Dendritic cell treated with granulocyte-macrophage colony-stimulating factor and Interleukin-4, amounts not matched to agents 40 ng/mL and 50 ng/mL, for 4 days (primary cell): ENCODE results near the gene DPP10.

Experiments used
- H3K27ac Mint-ChIP-seq: one replicate; pipeline ENCODE4 v1.8.0; 2022; ENCODE audit warnings: mild to moderate bottlenecking, mixed read lengths
- H3K27me3 Mint-ChIP-seq: one replicate; pipeline ENCODE4 v1.8.0; 2022; ENCODE audit warnings: mild to moderate bottlenecking, mixed read lengths
- H3K36me3 Mint-ChIP-seq: one replicate; pipeline ENCODE4 v1.8.0; 2022; ENCODE audit warnings: low read depth, mixed read lengths
- H3K4me1 Mint-ChIP-seq: one replicate; pipeline ENCODE4 v1.8.0; 2022; ENCODE audit warnings: low read depth, mixed read lengths
- H3K4me3 Mint-ChIP-seq: one replicate; pipeline ENCODE4 v1.8.0; 2022; ENCODE audit warnings: mild to moderate bottlenecking, moderate library complexity, mixed read lengths
- H3K9me3 Mint-ChIP-seq: one replicate; pipeline ENCODE4 v1.8.0; 2022; ENCODE audit warnings: mixed read lengths
- intact Hi-C: fragments of 100-400 bp; cut with micrococcal nuclease; formaldehyde crosslinking; loops from one replicate; pipeline ENCODE4 v1.15.0; 2022

DPP10 gene

DNA sequence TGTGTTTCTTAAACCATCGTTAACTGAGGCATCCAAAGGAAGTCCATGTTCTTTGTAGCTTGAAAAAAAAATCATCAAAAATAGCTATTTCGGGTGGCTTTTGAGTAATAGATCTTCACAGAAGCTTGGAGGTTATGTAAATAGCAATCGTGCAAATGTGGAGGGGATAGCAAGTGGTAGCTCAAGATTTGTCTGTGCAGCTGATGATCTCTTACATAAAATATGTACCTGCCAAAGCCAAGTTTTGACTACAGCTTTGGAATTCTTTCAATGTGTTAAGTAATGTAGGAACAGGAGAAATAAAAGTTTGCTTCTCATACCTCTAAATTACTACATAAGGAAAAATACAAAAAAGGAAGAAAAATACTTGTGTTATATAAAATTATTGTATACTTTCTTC lies 1432.0 kb downstream of the DPP10 start:
- Mint-ChIP-seq H3K27ac (no peak overlapping the region), H3K27me3 (no peaks in the 10 kb centered on the region), H3K36me3 (no peaks in the 10 kb centered on the region), H3K9me3 (peaks cover 6% of the 10 kb centered on the region), H3K4me3 (no peak overlapping the region), H3K4me1 (no peaks in the 10 kb centered on the region)
- intact Hi-C loops: no loop called here

GRCh38 chr2:115880558-115880957 lies 1438.1 kb downstream of the DPP10 start:
- no peaks in the 10 kb centered on the region for H3K36me3 Mint-ChIP-seq
- H3K4me1 Mint-ChIP-seq: no peaks in the 10 kb centered on the region
- no peak overlapping the region for H3K27ac Mint-ChIP-seq
- peaks cover 13% of the 10 kb centered on the region for H3K9me3 Mint-ChIP-seq
- no peaks in the 10 kb centered on the region for H3K27me3 Mint-ChIP-seq
- H3K4me3 Mint-ChIP-seq: no peak overlapping the region
- intact Hi-C loops: no loop called here

GRCh38 chr2:115887209-115887776 lies 1444.9 kb downstream of the DPP10 start:
- Mint-ChIP-seq H3K27ac (no peak overlapping the region), H3K4me1 (no peaks in the 10 kb centered on the region), H3K4me3 (no peak overlapping the region), H3K36me3 (no peaks in the 10 kb centered on the region), H3K9me3 (peaks cover 42% of the 10 kb centered on the region), H3K27me3 (no peaks in the 10 kb centered on the region)
- intact Hi-C loops: no loop called here
